Dedifferentiated amniotic fluid mesenchymal stem cell (primary cell): ENCODE data around the gene SLC6A8.
"Not testable (repeated sequence)": the region's sequence is repeated elsewhere in the genome, so short reads cannot be mapped to it uniquely, and the experiment has no call there.

ENCODE experiments used
- DNase-seq: peaks from one replicate; pipeline ENCODE4 v3.0.0-alpha.2; 2016; ENCODE audit errors: extremely low spot score

SLC6A8 gene

GRCh38 chrX:153693216-153694086 is 5.7 kb downstream of the SLC6A8 start:
- no peak for DNase-seq

GRCh38 chrX:153694256-153694655 is 6.5 kb downstream of the SLC6A8 start:
- DNase-seq = not testable (repeated sequence)

GRCh38 chrX:153694687-153695270 is 7.1 kb downstream of the SLC6A8 start:
- DNase-seq = no peak

GRCh38 chrX:153696100-153696499 is 8.4 kb downstream of the SLC6A8 start:
- DNase-seq = no peak

GRCh38 chrX:153696538-153696937 is 8.8 kb downstream of the SLC6A8 start:
- DNase-seq = not testable (repeated sequence)

- DNase-seq = not testable (repeated sequence)
These were observed 9.4 kb downstream of the SLC6A8 start for GRCh38 chrX:153696986-153697722.

GRCh38 chrX:153697924-153698865 is 10.5 kb downstream of the SLC6A8 start:
- no peak for DNase-seq

- not testable (repeated sequence) for DNase-seq
These were observed 11.6 kb downstream of the SLC6A8 start for GRCh38 chrX:153699210-153699783.

GRCh38 chrX:153699784-153700371 is 12.2 kb downstream of the SLC6A8 start:
- not testable (repeated sequence) for DNase-seq

GRCh38 chrX:153700376-153700945 is 12.7 kb downstream of the SLC6A8 start:
- no peak for DNase-seq

- no peak for DNase-seq
These were observed 13.2 kb downstream of the SLC6A8 start for GRCh38 chrX:153700967-153701366.

- DNase-seq = no peak
These were observed 14.0 kb downstream of the SLC6A8 start for GRCh38 chrX:153701706-153702105.

- no peak for DNase-seq
These were observed 14.8 kb downstream of the SLC6A8 start for GRCh38 chrX:153702336-153703035.

- DNase-seq = no peak
These were observed 15.3 kb downstream of the SLC6A8 start for GRCh38 chrX:153703036-153703370.

- no peak for DNase-seq
These were observed 16.3 kb downstream of the SLC6A8 start for GRCh38 chrX:153704021-153704526.

- DNase-seq = not testable (repeated sequence)
These were observed 17.1 kb downstream of the SLC6A8 start for GRCh38 chrX:153704631-153705402.

- DNase-seq = not testable (repeated sequence)
These were observed 17.8 kb downstream of the SLC6A8 start for GRCh38 chrX:153705403-153706060.

GRCh38 chrX:153706799-153707198 is 19.1 kb downstream of the SLC6A8 start:
- no peak for DNase-seq
